ENCODE measurements around the gene FCGR3A.
"Not testable (repeated sequence)": the region's sequence is repeated elsewhere in the genome, so short reads cannot be mapped to it uniquely, and the experiment has no call there.

Gene FCGR3A

GRCh38 chr1:161531986-161532643, 17.5 kb downstream of the FCGR3A start:
- no peak for DNase-seq
- Mint-ChIP-seq H3K4me1 (peaks cover 17% of the 10 kb centered on the region), H3K9me3 (peaks cover 5% of the 10 kb centered on the region), H3K36me3 (ENCODE audit: low read depth) (no peaks in the 10 kb centered on the region), H3K4me3 (peak overlapping the region; percentile 93), H3K27ac (peak overlapping the region; percentile 93), H3K27me3 (ENCODE audit: low read depth, poor library complexity) (peaks cover 34% of the 10 kb centered on the region)
- TF ChIP-seq, protein P1, sequence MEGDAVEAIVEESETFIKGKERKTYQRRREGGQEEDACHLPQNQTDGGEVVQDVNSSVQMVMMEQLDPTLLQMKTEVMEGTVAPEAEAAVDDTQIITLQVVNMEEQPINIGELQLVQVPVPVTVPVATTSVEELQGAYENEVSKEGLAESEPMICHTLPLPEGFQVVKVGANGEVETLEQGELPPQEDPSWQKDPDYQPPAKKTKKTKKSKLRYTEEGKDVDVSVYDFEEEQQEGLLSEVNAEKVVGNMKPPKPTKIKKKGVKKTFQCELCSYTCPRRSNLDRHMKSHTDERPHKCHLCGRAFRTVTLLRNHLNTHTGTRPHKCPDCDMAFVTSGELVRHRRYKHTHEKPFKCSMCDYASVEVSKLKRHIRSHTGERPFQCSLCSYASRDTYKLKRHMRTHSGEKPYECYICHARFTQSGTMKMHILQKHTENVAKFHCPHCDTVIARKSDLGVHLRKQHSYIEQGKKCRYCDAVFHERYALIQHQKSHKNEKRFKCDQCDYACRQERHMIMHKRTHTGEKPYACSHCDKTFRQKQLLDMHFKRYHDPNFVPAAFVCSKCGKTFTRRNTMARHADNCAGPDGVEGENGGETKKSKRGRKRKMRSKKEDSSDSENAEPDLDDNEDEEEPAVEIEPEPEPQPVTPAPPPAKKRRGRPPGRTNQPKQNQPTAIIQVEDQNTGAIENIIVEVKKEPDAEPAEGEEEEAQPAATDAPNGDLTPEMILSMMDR (IDR thresholded peaks at IDR 0.05): no peak

GRCh38 chr1:161530671-161531641, 18.7 kb downstream of the FCGR3A start:
- peaks cover 40% of the 10 kb centered on the region for H3K27me3 Mint-ChIP-seq (ENCODE audit: low read depth, poor library complexity)
- peak; percentile 85 for DNase-seq

DNA sequence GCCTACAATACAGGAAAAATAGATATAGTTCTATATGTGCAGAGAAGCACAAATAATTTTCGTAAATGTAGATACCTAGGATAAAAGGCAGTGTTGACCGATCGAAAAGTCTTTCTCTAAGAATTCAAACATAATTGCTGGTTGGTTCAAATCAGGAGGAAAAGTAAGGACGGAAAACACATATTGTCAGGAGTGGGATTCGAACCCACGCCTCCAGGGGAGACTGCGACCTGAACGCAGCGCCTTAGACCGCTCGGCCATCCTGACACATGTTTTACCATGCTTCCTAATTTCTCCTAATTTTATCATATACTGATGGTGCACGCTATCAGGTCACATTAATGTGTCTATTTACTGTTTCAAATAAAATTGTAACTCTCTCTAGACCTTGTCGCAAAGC, 19.5 kb downstream of the FCGR3A start:
- peaks cover 48% of the 10 kb centered on the region for H3K27me3 Mint-ChIP-seq (ENCODE audit: low read depth, poor library complexity)
- H3K27ac Mint-ChIP-seq: peak overlapping the region; percentile 57
- not testable (repeated sequence) for H3K9me3 Mint-ChIP-seq; H3K36me3 Mint-ChIP-seq (ENCODE audit: low read depth)
- H3K4me1 Mint-ChIP-seq: peaks cover 17% of the 10 kb centered on the region
- peak overlapping the region; percentile 93 for H3K4me3 Mint-ChIP-seq
- peak; percentile 70 for DNase-seq

More at GRCh38 chr1:161530671-161531641, 18.7 kb downstream of the FCGR3A start:
- Mint-ChIP-seq H3K4me3 (peak overlapping the region; percentile 93), H3K4me1 (peaks cover 17% of the 10 kb centered on the region), H3K27ac (peak overlapping the region; percentile 57)
- not testable (repeated sequence) for H3K9me3 Mint-ChIP-seq; H3K36me3 Mint-ChIP-seq (ENCODE audit: low read depth)

GRCh38 chr1:161529463-161530104, 20.0 kb downstream of the FCGR3A start:
- Mint-ChIP-seq H3K4me1 (peaks cover 17% of the 10 kb centered on the region), H3K4me3 (peak overlapping the region; percentile 93), H3K27me3 (ENCODE audit: low read depth, poor library complexity) (peaks cover 52% of the 10 kb centered on the region)
- H3K27ac Mint-ChIP-seq; H3K9me3 Mint-ChIP-seq; H3K36me3 Mint-ChIP-seq (ENCODE audit: low read depth); DNase-seq: not testable (repeated sequence)

- not testable (repeated sequence) for H3K4me3 Mint-ChIP-seq; DNase-seq; H3K9me3 Mint-ChIP-seq; H3K27ac Mint-ChIP-seq; H3K36me3 Mint-ChIP-seq (ENCODE audit: low read depth)
- peaks cover 17% of the 10 kb centered on the region for H3K4me1 Mint-ChIP-seq
- H3K27me3 Mint-ChIP-seq (ENCODE audit: low read depth, poor library complexity): peaks cover 59% of the 10 kb centered on the region
Observed at GRCh38 chr1:161528550-161528949, 21.1 kb downstream of the FCGR3A start.

DNA sequence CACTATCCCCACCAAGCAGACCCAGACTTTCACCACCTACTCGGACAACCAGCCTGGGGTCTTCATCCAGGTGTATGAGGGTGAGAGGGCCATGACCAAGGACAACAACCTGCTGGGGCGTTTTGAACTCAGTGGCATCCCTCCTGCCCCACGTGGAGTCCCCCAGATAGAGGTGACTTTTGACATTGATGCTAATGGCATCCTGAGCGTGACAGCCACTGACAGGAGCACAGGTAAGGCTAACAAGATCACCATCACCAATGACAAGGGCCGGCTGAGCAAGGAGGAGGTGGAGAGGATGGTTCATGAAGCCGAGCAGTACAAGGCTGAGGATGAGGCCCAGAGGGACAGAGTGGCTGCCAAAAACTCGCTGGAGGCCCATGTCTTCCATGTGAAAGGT, 23.7 kb downstream of the FCGR3A start:
- peaks cover 82% of the 10 kb centered on the region for H3K27me3 Mint-ChIP-seq (ENCODE audit: low read depth, poor library complexity)
- H3K4me3 Mint-ChIP-seq; H3K4me1 Mint-ChIP-seq; H3K9me3 Mint-ChIP-seq; DNase-seq; H3K27ac Mint-ChIP-seq; H3K36me3 Mint-ChIP-seq (ENCODE audit: low read depth): not testable (repeated sequence)

- H3K27ac Mint-ChIP-seq; H3K36me3 Mint-ChIP-seq (ENCODE audit: low read depth); H3K4me1 Mint-ChIP-seq; H3K9me3 Mint-ChIP-seq; DNase-seq: not testable (repeated sequence)
- peak overlapping the region; percentile 74 for H3K4me3 Mint-ChIP-seq
- peaks cover 83% of the 10 kb centered on the region for H3K27me3 Mint-ChIP-seq (ENCODE audit: low read depth, poor library complexity)
Observed at GRCh38 chr1:161525321-161525720, 24.3 kb downstream of the FCGR3A start.

DNA sequence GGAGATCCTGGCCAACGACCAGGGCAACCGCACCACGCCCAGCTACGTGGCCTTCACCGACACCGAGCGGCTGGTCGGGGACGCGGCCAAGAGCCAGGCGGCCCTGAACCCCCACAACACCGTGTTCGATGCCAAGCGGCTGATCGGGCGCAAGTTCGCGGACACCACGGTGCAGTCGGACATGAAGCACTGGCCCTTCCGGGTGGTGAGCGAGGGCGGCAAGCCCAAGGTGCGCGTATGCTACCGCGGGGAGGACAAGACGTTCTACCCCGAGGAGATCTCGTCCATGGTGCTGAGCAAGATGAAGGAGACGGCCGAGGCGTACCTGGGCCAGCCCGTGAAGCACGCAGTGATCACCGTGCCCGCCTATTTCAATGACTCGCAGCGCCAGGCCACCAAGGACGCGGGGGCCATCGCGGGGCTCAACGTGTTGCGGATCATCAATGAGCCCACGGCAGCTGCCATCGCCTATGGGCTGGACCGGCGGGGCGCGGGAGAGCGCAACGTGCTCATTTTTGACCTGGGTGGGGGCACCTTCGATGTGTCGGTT, 24.8 kb downstream of the FCGR3A start:
- peaks cover 78% of the 10 kb centered on the region for H3K27me3 Mint-ChIP-seq (ENCODE audit: low read depth, poor library complexity)
- not testable (repeated sequence) for DNase-seq

DNA sequence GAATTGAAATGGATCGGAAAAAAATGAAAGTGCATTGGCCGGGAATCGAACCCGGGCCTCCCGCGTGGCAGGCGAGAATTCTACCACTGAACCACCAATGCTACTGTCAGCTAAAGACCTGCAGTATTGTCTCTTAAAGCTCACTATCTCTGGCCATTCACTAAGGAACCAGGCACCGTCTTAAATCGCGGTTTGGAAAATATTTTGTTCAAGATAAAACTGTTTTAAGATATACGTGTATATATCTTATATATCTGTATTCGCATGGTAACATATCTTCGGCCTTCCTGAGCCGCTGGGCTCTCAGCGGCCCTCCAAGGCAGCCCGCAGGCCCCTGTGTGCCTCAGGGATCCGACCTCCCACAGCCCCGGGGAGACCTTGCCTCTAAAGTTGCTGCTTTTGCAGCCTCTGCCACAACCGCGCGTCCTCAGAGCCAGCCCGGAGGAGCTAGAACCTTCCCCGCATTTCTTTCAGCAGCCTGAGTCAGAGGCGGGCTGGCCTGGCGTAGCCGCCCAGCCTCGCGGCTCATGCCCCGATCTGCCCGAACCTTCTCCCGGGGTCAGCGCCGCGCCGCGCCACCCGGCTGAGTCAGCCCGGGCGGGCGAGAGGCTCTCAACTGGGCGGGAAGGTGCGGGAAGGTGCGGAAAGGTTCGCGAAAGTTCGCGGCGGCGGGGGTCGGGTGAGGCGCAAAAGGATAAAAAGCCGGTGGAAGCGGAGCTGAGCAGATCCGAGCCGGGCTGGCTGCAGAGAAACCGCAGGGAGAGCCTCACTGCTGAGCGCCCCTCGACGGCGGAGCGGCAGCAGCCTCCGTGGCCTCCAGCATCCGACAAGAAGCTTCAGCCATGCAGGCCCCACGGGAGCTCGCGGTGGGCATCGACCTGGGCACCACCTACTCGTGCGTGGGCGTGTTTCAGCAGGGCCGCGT, 25.5 kb downstream of the FCGR3A start, which contains the start of gene HSPA6:
HSPA6 (plus strand) TSS at position 724 of the 925 bp plus-strand sequence; CDS start at position 843, 119 bp downstream.
- H3K27me3 Mint-ChIP-seq (ENCODE audit: low read depth, poor library complexity): peaks cover 72% of the 10 kb centered on the region

More for the DNA sequence above, 24.8 kb downstream of the FCGR3A start:
- not testable (repeated sequence) for H3K27ac Mint-ChIP-seq; H3K9me3 Mint-ChIP-seq; H3K4me1 Mint-ChIP-seq; H3K36me3 Mint-ChIP-seq (ENCODE audit: low read depth)
- H3K4me3 Mint-ChIP-seq: peak overlapping the region; percentile 74

DNA sequence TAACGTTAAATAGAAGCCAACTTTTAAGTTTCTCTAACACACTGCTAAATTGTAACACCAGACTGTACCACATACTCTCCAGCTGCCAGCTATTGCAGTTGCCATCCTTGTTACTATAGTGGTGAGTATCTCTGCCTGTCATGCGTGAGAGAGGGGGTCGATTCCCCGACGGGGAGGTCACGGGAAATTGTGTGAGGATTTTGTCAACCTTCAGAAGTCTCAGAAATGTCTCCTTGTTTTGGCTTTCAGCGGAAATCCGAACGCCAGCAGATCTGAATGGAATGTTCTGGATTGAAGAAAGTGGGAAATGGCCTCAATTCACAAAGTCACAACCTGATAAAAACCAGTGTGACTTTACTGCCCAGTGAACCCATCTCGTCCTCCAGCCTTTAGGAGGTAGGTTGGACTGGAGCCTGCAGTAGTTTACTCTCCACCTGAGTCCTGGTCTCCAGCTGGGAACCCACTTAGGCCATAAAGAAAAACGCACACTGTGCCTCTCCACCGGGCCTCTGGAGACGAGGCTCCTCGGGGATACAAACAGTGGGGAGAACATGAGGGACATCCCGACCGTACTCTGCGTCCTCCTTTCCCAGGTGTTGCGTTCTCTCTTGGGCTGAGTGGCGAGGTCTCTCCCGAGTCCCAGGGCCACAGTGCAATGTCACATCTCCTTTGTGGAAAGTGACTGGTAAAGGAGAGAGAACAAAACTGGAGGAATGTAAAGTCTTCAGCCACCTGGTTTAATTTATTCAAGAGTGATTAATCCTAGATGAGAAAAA, 26.4 kb downstream of the FCGR3A start:
- not testable (repeated sequence) for H3K9me3 Mint-ChIP-seq; DNase-seq; H3K4me1 Mint-ChIP-seq; H3K36me3 Mint-ChIP-seq (ENCODE audit: low read depth)
- Mint-ChIP-seq H3K27ac (peak overlapping the region; percentile 51), H3K4me3 (peak overlapping the region; percentile 89), H3K27me3 (ENCODE audit: low read depth, poor library complexity) (peaks cover 67% of the 10 kb centered on the region)

More for the DNA sequence above, 25.5 kb downstream of the FCGR3A start, which contains the start of gene HSPA6:
- H3K36me3 Mint-ChIP-seq (ENCODE audit: low read depth); H3K9me3 Mint-ChIP-seq; H3K4me1 Mint-ChIP-seq: not testable (repeated sequence)
- Mint-ChIP-seq H3K27ac (peak within 1 kb of the TSS; percentile 51), H3K4me3 (peak within 1 kb of the TSS; percentile 89)
- peak; percentile 74 for DNase-seq

- not testable (repeated sequence) for DNase-seq; H3K36me3 Mint-ChIP-seq (ENCODE audit: low read depth); H3K9me3 Mint-ChIP-seq; H3K27me3 Mint-ChIP-seq (ENCODE audit: low read depth, poor library complexity)
- peak overlapping the region; percentile 48 for H3K4me3 Mint-ChIP-seq
- H3K27ac Mint-ChIP-seq: peak overlapping the region; percentile 83
- H3K4me1 Mint-ChIP-seq: peaks cover 33% of the 10 kb centered on the region
Observed at GRCh38 chr1:161513953-161514352, 35.7 kb downstream of the FCGR3A start.

All from nephron progenitor cell (in vitro differentiated cells).